ENCODE data around the gene DNAJC7.
"Not testable (repeated sequence)": the region's sequence is repeated elsewhere in the genome, so short reads cannot be mapped to it uniquely, and the experiment has no call there.

The DNAJC7 gene

DNA sequence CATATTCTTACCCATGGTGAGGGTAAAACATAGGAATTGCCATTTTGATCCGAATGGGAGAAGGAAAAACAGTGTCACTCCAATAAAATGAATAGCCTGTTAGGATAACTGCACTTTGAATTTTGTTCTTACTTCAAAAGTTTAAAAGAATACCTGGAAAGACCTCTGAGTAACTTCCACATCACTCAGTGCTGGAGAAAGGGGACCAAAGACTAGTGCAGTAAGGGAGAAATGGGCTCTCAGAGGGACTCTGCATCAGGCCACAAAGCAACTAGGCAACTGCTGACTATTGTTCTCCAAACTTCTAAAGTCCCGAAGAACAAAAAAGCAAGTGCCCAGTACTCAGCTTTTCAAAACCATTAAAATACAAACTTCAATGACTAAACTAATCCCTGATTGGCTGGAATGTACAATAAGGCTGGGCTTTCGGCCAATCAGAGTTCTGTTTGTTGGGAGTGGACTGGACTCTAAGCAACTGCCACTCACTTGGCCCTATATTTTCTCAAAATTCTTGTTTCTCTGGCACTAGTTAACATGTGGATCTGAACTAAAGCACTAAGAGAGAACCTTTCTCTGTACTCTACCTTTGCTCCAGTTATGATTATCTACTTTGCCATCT lies 6.2 kb downstream of the DNAJC7 start:
- no peak for DNase-seq

DNA sequence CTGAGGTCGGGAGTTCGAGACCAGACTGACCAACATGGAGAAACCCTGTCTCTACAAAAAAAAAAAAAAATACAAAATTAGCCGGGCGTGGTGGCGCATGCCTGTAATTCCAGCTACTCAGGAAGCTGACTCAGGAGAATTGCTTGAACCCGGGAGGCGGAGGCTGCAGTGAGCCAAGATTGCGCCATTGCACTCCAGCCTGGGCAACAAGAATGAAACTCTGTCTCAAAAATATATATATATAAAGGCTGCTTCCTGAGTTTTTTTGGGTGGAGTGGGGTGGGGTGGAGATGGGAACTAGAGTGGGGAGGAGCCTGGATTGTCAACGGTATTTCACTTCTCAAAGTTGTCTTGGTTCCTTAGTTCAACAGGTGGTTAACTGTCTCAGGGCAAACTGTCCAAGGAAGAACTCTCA lies 7.0 kb downstream of the DNAJC7 start:
- DNase-seq: not testable (repeated sequence)

DNA sequence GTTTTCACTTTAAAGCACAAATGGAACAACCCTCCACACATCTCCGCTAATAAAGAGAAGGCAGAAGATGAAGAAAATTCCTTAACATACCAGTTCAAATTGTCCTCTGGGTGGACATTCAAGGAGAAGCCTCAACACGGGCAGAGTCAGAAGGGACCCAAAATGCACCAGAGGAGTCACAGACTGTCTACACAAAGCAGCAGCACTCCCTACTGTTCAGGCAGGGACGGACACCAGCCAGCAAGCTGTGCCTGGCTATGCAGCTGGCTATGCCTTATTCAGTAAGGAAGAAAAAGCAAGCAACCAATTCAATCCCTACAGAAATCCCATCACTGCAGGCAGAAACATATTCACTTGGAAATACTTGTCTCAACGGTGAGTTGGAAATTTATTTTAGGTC lies 8.1 kb downstream of the DNAJC7 start:
- DNase-seq: no peak

DNA sequence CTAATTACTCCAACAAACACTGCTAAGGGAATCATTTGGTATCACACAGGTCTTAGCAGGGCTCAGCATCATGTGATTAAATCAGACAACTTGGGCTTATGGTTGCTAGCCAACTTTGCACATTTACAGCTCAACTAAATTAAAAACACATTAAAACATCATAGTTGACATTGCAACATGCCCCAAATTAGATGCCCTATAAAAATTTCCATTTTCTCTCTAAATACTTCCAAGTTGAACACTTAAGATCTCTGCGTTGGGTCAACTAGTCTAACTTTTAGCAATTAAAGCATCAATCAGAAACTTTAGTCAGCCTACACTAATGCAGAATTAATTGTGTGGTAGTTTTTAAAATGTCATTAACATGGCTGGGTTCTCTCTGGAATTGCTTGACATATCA lies 12.1 kb downstream of the DNAJC7 start:
- DNase-seq: no peak

DNA sequence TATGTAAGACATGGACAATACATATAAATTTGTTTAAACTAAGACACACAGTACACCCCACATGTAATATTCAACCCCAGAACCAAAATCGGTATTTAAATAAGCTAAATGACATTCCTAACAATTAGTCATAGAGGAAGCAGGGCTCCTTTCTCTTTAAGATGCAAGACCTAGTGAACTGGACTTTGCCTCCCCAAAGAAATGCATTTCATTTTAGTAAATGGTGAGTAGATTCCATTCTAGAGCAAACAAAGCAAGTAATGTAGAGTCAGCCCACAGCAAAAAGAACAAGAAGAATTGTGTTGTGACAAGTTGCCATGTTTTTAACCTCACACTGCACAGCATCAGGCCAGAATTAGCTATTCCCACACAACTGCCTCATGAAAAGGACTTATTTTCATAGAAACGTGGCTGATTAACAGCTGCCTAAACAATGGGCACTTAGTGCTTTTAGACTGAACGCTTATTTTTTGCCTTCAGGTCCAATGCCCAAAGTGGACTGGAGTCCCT lies 14.4 kb downstream of the DNAJC7 start:
- no peak for DNase-seq

DNA sequence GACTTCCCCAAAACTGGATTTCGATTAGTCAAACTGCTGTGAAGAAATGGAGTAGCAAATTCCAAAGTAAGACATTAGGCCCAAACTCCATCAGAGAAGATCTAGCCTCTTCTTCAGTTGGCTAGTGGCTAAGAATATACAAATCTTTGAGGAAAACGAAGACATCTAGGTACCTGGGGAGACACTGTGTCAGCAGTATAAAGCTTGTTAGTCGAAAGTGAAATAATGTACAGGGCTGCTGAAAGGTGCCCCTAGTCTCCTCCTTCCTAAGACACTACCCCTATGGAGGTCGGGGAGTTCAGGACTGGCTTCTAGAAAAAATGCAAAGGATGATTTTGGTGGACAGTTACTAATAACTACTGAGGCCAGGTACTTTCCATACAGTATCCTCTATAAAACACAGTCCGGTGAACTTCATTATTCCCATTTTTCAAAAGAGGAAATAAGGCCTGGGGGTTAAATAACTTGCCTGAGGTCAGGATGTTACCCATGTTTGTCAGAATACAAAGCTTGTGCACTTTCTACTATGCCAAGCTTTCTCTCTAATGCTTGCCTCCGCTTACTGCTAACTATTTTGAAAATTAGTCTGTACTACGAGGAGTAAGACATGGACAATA lies 15.0 kb downstream of the DNAJC7 start:
- no peak for DNase-seq

DNA sequence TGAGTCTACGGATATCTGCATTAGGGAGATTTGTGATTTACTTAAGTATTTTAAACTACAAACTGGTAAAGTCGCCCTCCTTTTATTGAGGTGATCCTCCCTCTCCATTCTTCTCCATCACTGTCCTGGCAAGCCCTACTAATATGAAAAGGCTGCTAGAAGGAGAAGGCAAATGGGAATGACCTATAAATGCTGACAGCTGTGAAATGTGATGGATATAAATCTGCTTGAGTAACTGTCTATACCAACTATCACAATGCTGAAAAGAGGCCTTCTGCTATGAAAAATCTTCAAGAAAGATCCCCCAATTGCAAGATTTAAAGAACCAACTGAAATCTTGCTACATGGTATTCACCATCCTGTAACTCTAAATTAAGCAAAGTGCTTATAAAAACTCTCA lies 15.5 kb downstream of the DNAJC7 start:
- DNase-seq: no peak

DNA sequence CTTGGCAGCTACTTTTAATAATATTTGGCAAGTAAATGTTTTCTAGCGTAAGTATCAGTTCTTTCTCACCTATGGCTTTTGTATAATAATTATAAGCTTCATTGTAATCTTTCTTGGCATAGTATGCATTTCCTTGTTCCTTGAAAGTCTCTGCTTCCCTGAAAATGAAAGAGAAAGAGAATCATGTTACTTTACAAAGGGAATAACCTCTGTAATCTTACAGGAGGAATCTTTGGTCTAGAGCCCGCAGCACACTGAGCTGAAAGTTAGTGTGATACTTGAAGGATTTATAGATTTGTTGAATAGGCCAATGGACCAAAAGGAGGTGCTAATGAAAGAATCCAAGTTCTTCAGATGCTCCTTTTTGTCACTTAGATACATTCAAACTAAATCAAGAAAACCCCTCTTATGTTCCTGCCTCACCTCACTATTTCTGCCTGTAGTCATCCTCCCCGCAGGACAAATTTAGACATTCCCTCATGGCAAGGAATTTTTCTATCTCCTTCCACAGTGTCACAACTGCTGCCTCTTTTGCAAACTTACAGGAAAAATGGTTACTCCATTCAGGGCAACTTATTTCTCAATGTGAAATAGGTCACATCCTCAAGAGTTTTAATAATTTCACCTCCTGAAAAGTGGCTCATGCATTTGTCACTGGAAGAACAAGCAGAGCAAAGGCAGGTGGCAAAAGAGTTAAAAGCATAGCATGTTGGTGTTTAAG lies 16.7 kb downstream of the DNAJC7 start:
- no peak for DNase-seq

DNA sequence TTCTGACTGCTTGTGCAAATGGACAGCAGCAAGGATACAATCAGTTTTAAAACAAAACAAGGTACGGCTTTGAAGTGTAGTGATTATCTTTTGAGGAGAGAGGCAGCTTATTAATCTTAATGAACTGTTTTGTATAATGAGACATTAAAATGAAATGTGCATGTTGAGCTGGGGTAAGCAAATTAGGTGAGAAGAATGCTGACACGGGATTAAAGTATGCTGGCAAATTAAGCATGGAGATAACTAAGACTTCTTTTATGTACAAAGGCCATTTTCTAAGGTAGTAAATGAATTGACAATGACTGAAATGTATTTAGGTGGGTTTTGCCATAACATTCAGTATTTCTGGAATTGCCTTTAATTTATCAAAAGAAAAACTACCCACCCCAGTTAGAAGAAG lies 18.7 kb downstream of the DNAJC7 start:
- DNase-seq: no peak

DNA sequence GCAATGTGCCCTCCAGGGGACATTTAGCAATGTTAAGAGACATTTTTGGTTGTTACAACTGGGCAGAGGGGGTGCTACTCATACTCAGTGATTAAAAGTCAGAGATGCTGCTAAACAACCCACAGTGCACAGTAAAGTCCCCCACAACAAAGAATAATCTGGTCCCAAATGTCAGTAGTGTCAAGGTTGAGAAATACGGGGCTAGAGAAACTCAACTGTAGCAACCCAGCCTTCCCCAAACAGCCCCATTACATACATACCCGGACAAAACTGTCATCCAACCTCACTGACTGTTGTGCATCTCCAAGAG lies 20.4 kb downstream of the DNAJC7 start:
- DNase-seq: no peak

DNA sequence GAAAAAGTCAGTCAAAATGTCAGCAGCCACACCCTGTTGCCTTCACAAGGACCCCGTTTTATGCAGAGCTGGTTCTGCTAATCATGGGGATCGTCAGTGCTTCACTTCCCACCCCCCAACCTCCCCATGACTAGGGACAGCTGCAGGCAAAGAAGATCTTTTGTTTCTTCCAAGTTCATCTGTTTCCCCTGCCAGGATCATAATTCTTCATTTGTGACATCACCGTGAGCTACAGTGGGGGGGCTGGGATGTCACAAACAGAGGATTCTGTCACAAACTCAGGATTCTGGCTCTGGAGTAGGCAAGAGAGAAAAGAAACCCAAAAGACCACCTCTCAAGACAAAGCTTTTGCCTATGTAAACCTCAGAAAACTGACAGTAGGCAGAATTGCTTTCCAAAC lies 24.7 kb downstream of the DNAJC7 start:
- no peak for DNase-seq

DNA sequence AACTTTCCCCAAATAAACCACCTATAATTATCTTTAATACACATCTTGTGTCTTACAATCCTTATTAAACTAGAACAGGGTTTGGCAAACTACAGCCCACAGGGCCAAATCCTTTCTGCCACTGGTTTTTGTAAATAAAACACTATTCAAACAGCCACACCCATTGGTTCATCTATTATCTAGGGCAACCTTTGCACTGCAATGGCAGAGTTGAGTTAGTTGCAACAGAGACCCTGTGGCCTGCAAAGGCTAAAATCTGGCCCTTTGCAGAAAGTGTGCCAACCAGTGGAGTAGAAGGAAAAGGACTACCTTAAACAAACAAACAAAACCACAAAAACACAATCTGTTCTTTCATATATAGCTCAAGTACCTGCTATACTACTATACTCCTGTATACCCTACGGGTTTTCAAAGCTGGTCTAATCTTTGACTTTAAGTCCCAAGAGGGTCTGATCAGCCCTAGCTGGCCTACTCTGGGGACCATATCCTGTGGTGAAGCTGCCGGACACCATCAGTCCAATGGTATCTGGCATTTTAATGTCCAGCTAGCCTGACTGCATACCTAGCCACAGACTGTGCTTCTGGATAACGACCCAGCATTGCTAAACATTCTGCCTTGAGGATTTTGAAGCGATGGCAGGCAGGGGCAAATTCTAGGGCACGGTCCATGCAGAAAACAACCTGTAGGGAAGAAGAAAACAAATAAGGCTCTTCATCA lies 27.4 kb downstream of the DNAJC7 start:
- DNase-seq: no peak

DNA sequence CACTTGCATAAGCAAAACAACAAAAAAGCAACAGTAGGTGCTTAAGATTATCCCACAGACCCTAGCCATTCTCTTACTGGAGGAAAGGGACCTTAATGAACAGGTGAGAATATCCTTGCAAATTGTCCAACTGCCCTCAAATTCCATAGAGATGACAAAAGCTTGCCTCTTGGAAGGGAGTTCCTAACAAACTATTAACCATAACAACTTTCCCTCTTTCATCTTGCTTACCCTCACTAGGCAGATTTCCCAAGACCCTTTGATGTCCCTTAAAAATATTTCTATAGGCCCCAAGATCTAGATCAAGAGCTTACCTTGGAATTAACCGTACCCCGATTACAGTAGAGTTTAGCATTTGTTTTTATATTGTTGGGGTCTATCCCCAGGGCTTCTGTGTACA lies 28.8 kb downstream of the DNAJC7 start:
- no peak for DNase-seq

DNA sequence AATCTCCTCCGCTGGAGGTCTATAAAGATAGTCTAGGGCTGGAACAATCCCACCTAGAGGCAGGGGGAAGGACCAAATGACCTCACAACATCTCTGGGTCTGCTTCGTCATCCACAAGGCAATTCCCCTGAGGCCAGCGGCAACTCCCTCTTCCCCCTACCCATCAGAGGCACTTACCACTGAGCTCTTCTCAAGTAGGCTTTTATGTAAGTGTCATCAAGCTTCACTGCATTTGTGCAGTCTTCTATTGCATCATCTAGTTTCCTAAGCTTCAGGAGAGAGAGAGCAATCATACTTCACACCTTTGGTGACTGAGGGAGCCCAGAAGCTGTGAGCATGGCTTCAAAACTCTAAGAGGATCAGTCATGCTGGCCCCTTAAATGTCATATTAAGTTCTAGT lies 29.6 kb downstream of the DNAJC7 start:
- DNase-seq: no peak

DNA sequence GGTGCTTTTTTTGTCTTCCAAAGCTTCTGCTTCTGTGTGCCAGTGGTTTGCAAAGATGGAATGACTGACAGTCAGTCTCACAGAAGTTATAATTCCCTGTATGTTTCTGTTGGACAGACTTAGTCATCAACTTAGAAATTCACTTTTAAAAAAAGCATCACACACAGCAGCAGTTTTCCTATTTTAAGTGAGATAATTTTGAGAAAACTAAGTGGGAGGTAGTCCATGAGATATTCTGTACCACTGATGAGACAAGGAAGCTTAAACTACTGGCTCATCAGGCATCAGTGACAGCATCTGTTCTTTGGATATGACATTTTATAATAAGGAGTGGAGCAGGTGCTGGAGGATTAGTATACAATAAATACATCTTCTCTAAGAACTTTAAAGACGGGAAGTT lies 30.6 kb downstream of the DNAJC7 start:
- no peak for DNase-seq

DNA sequence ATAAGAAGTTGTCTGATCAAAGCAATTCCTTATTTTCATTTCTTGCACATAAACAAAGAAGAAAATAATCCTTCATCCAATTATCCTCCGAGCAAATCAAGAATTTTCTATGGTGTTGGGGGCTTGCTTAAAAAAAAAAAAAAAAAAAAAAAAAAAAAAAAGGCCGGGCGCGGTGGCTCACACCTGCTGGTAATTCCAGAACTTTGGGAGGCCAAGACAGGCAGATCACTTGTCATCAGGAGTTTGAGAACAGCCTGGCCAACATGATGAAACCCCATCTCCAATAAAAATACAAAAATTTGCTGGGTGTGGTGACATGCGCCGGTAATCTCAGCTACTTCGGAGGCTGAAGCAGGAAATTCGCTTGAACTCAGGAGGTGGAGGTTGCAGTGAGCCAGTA lies 31.3 kb downstream of the DNAJC7 start:
- no peak for DNase-seq

DNA sequence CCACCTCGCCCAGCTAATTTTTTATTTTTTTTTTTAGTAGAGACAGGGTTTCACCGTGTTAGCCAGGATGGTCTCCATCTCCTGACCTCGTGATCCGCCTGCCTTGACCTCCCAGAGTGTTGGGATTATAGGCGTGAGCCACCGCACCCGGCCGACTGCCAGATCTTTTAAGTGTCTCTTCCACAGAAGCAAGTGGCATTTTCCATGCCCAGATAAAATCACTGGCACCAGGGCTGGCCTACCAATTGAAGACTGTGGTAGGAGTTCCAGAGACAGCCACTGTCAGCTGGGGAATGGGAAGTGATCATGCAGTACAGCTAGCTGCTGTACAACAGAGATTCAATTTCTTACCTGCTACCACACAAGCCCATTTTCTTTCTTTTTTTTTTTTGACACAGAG lies 32.8 kb downstream of the DNAJC7 start:
- no peak for DNase-seq

DNA sequence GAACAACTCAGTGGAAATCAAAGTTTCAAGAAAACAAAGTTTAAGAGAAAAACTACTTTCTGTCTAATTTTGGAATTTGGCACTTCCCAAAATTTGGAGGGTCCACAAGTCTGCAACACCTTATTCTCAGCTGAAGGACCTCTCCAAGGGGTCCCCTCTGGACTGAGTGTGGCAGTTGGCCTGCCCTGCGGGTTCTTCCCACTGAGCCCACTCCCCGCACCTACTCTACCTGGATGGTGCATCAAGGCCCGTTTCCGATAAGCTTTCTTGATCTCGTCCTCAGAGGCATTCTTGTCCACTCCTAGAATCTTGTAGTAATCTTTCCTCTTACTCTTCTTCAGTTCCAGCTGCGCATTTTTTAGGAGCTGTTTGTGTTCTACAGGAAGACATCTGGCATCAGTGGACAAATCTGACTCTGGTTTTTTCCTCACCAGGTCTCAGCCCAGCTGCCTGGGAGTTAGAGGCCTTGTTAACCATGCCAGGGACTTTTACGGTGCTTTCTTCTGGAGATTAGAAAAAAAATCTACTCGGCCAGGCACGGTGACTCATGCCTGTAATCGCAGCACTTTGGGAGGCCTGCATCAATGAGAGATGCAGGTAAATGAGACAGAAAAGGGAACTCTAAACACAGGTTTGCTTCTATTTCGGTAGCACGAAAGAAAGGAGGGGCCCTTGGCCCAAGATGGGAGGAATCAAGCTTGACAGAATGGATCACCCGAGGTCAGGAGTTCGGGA lies 35.0 kb downstream of the DNAJC7 start:
- DNase-seq: no peak

DNA sequence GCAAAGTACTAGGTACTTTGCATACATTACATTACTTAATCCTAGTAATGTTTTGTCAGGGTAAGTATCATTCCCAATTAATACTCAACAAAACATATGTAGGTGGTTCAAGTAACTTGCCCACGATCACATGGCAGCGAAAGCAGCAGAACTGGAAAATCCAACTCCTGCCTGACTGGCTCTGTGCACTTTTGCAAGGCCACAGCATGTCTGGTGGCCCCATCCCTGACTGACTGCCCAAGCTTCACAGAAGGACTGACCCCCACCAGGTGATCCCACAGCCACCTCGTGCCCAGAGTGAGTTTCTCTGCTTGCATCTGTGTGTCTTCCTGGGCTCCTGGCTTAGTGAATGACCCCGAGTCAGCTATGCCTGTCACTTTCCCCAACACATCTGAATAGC lies 39.2 kb downstream of the DNAJC7 start:
- no peak for DNase-seq

DNA sequence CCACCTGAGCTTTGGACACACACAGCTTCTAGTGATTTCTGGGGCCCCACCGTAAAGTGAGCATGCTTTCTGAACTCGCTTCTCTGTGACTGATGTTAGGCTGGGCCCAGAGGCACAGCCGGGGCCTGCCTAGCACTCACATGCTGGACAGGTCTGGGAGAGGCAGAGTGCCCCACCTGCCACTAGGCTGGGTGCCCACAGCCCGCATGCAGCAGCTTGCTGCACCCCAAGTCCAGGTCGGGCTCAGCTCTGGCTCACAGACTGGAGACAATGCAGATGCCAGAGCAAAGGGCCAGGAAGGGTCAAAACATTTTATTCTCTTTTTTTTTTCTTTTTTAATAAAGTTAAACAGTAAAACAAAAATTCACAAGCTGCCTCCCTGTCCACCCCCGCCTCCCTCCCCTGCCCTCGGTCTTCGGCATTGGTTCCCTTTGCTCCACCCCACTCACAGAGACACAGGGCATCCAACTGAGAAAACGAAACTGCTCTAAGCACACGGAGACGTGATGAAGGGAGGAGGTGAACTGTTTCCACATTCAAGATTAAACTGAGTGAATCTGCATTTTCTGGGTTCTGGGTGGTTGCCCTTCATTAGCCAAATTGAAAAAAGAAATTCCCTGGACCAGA lies 41.0 kb downstream of the DNAJC7 start:
- no peak for DNase-seq

DNA sequence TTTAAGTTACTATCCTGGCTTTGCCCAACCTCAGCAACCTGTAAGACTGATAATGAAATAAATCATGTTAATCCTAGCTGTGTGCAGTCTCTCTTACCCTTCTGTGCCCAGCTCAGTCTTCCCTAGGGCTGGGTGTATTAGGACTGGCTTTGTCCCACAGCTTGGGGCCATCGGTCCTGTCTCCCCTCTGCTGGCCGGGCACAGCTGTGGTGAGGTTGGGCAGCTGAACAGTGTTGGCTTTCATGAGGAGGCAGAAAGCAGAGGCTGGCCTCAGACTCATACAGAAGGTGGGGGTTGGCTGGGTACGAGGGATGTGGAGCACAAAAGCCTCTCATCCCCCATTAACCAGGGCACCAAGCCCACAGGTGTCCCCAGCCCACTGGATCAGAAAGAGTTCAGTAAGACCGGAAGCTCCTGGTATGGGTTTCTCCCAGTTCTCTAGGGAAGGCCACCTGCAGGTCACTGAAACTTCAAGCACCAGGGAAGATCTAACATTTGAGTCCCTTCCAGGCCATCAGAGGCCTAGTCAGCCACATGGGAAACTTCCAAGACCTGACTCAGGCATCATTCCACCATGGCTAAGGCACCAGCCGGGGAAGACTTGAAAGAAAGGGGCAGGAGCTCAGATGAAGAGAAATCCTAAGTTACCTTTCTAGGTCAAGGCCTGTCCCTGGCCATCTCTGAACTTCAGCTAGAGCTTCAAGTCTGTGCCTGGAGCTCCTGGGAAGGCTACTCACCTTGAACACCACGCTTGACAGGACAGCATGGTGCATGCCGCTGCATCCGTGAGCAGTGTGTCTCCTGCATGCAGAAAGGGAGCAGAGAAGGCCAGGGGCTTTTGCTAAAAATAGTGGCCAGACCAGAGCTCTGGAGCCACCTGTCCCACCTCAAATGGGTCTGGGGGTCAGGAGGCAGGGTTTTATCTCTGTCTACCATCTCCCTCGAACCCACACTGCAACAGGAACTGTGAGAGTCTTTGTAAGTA lies 41.8 kb downstream of the DNAJC7 start:
- no peak for DNase-seq

Measured in stimulated activated CD4-positive, alpha-beta T cell treated with anti-CD3 and anti-CD28 coated beads, Interleukin-4, amount 100 ng/mL, for 1 hour (primary cell).